NCI-H2196 (cell line): ENCODE measurements around the gene FUT4.
"Not testable (repeated sequence)": the region's sequence is repeated elsewhere in the genome, so short reads cannot be mapped to it uniquely, and the experiment has no call there.

Source experiments
- DNase-seq: peaks from one replicate; lab custom pipeline; 2025; ENCODE audit not compliant: unreplicated experiment; lab: John Stamatoyannopoulos, UW

The FUT4 gene

GRCh38 chr11:94563848-94564467 lies 20.2 kb downstream of the FUT4 start:
- DNase-seq: no peak

- no peak for DNase-seq
Observed at GRCh38 chr11:94567181-94567670, 23.5 kb downstream of the FUT4 start, which contains the start of gene PIWIL4. TSS of gene PIWIL4 (plus strand) at chr11:94567368. CDS start at chr11:94567519, 151 bp downstream.

GRCh38 chr11:94568200-94568599 lies 24.5 kb downstream of the FUT4 start:
- DNase-seq: no peak

DNA sequence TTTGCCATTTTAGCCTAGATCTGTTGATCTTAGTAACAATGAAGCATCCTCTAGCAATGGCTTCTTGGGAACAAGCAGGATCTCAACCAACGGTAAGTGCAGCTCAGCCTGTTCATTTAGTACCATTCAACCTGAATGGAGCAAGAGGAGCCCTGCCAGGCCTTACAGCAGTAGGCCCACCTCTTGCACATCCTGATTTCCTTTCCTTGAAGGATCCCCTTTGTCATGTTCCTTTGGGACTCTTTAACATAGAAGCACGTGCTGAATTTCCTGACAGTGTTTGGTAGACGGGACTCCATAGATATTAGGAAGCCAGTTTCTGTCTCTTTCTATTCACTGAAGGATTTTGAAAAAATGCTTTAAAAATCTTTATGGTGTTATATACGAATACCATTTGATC lies 25.0 kb downstream of the FUT4 start:
- no peak for DNase-seq

DNA sequence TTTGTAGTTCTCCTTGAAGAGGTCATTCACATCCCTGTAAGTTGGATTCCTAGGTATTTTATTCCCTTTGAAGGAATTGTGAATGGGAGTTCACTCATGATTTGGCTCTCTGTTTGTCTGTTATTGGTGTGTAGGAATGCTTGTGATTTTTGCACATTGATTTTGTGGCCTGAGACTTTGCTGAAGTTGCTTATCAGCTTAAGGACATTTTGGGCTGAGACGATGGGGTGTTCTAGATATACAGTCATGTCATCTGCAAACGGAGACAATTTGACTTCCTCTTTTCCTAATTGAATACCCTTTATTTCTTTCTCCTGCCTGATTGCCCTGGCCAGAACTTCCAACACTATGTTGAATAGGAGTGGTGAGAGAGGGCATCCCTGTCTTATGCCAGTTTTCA lies 29.3 kb downstream of the FUT4 start:
- DNase-seq: not testable (repeated sequence)

DNA sequence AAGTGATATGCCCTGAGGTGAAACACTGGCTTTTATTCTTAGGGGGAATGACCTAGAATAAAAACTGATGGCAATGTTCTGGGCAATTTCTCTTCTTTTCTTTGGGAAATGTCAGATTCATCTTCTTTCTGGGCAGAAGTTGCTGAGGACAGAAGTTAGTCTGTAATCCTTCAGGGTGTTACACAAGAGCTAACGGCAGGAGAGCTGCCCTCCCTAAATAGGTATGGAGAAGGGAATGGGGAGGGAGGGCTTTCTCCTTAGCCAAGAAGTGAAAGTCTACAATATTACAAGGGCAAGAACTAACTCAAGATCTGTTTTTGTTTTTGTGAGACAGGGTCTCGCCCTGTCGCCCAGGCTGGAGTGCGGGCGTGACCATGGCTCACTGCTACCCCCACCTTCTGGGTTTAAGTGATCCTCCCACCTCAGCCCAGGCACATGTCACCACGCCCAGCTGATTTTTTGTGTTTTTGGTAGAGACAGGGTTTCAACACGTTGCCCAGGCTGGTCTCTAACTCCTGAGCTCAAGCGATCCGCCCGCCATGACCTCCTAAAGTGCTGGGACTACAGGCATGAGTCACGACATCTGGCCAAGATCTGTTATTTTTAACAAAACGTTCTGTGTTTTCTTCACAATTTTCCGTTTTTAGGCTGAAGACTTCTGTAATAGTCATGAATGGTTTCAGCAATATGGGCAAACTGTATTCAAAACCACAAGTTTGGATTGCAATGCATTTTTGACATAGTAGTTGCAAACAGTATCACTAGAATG lies 30.7 kb downstream of the FUT4 start:
- no peak for DNase-seq

DNA sequence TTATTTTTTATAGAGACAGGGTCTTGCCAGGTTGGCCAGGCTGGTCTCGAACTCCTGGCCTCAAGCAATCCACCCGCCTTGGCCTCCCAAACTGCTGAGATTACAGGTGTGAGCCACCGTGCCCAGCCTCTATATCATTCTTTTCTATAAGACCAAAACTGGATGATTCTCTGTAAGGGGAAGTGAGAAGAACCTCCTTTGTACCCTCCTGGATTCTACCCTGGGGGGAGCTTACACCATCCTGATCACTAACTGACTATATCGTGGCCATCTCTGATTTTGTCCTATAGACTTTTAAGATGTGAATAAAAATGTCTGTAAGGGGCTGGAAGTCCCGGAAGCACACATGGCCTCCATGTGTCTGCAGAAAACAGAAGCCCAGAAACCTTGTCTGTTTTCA lies 32.6 kb downstream of the FUT4 start:
- DNase-seq: no peak

- no peak for DNase-seq
Observed at GRCh38 chr11:94577841-94578240, 34.1 kb downstream of the FUT4 start.

- DNase-seq: no peak
Observed at GRCh38 chr11:94581926-94582325, 38.2 kb downstream of the FUT4 start.

- DNase-seq: no peak
Observed at GRCh38 chr11:94583213-94583865, 39.6 kb downstream of the FUT4 start.

GRCh38 chr11:94583866-94584500 lies 40.3 kb downstream of the FUT4 start:
- no peak for DNase-seq

GRCh38 chr11:94584978-94585377 lies 41.3 kb downstream of the FUT4 start:
- DNase-seq: no peak

- no peak for DNase-seq
Observed at GRCh38 chr11:94585399-94585798, 41.7 kb downstream of the FUT4 start.

DNA sequence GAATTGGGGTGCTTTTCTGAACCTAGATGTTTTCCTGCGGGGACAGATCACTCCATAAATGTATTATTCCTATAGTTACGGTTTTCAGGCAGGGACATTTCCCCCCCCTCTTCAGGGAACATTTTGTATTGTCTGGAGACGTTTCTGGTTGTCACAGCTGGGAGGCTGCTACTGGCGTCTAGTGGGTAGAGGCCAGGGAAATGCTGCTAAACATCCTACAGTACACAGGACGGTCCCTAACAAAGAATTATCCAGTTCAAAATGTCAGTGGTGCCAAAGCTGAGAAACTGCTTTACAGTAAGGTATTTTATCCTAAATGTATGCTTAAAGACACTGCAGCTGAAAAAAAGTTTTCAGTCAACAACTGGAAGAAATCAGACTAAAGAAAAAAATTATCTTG lies 42.8 kb downstream of the FUT4 start:
- DNase-seq: no peak

DNA sequence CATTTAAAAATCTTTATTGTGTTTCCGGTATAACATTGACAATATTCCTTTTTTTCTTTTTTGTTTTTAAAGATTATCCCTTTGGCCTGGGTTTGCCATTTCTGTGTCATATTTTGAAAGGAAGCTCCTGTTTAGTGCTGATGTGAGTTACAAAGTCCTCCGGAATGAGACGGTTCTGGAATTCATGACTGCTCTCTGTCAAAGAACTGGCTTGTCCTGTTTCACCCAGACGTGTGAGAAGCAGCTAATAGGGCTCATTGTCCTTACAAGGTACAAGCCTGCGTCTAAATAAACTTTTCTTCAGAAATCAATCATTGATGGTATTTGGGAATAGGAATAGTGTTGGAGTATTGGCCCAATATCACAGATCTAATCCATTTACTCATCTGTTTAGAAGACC lies 43.3 kb downstream of the FUT4 start:
- no peak for DNase-seq

DNA sequence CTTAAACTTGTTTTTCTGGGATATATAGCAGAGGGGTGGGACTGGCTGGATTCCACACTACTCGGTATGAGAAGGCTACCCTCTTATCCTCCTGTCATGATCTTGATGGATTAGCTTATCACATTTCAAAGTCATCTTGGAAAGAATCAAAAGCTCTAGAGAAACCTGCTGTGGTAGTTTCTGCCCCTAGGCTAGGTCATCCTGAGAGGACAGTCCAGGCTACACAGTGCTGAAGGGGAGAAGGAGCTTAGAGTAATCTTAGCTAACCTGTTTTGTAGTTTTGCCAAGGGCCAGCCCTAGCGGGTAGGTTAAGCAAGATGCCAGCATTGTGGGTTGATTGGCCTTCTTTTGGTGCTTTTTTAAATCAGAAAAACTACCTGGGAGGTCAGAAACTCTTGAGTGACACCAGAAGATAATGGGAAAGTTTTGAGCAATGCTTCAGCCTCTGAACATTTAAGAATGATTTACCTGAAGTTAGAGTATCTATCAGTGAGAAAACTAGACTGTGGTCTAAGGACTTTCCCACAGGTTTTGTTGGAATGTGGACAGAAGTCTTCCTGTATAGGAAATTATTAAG lies 44.7 kb downstream of the FUT4 start:
- DNase-seq: no peak

DNA sequence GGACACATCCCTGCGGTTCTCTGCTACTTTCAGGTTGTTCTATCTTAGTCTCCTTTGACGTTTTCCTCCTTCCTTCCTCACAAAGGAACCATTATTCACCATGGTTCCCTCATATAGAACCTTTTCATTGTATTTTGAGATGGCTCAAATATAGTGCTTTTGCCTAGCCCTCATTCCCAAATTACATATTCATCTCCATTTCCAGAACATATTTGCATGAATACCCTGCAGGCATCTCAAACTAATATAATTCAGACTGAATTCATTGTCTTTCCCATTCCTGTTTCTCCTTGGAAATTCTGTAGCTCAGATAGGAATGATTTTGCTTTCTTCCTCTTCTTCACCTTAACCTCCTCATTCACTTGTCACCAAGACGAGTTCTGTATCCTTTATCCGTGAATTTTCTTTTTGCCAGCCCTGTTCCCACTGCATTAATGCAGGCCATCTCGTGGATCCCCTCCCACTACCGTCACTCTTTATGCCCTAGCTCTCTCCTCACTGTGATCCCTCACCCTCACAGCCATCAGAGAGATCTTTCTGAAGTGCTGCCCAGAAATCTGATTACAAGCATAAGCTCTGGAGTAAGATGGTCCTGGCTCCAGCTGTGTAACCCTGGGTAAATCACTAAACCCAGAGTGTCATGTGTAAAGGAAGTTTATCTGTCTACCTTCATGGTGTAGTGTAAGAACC lies 46.8 kb downstream of the FUT4 start:
- DNase-seq: no peak

DNA sequence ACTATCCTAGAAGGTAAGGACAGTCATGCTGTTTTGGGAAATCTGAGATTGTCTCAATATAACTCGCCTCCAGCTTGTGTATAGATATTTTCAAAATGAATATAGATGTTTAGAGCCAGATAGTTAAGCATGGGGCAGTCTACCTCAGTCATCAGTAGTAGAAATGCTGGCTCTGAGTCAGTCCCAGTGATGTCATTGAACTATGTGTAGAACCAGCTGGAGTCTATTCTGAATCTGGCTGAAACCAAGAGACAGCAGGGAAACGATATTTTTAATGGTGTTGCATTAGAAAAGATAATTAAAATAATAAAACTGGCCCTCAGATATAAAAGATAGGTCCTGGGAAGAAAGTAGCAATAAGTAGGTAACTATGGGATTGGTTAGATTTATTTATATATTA lies 49.3 kb downstream of the FUT4 start:
- no peak for DNase-seq

DNA sequence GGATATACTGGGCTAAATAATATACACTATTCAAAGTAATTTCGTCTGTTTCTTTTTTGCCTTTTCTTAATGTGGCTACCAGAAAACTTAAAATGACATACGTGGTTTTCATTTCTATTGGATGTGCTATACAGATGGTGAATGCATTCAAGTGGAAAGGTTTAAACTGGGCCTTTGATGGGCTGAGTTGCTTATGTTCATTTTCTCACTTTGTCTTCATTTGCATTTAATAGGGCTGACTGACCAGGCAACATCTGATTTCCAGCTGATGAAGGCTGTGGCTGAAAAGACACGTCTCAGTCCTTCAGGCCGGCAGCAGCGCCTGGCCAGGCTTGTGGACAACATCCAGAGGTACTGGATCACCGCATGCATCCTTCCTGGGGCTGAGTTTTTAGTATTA lies 51.4 kb downstream of the FUT4 start:
- no peak for DNase-seq

GRCh38 chr11:94597896-94598295 lies 54.2 kb downstream of the FUT4 start:
- DNase-seq: no peak
